HEK293T (cell line): Measurements from ENCODE around the gene DRC1.

Source experiments
- BHLHE40 ChIP-seq: fragments of 450-650 bp; IDR thresholded peaks from 2 replicates; pipeline ENCODE4 v1.6.1; 2016; ENCODE audit warnings: mild to moderate bottlenecking, moderate library complexity, borderline replicate concordance
- ELF4 ChIP-seq: fragments of 450-650 bp; IDR thresholded peaks from 2 replicates; pipeline ENCODE4 v1.6.1; 2017; ENCODE audit warnings: antibody characterized with exemption
- L3MBTL2 ChIP-seq: fragments of 450-650 bp; conservative IDR thresholded peaks from 2 replicates; pipeline ENCODE4 v1.6.1; 2016; ENCODE audit warnings: mild to moderate bottlenecking
- NFRKB ChIP-seq: fragments of 450-650 bp; IDR thresholded peaks from 2 replicates; pipeline ENCODE4 v1.6.1; 2016; ENCODE audit warnings: mild to moderate bottlenecking, moderate library complexity
- SP1 ChIP-seq: fragments of 450-650 bp; IDR thresholded peaks from 2 replicates; pipeline ENCODE4 v1.6.1; 2017
- TARDBP ChIP-seq: fragments of 450-650 bp; IDR thresholded peaks from 2 replicates; pipeline ENCODE4 v1.6.1; 2016

DNA sequence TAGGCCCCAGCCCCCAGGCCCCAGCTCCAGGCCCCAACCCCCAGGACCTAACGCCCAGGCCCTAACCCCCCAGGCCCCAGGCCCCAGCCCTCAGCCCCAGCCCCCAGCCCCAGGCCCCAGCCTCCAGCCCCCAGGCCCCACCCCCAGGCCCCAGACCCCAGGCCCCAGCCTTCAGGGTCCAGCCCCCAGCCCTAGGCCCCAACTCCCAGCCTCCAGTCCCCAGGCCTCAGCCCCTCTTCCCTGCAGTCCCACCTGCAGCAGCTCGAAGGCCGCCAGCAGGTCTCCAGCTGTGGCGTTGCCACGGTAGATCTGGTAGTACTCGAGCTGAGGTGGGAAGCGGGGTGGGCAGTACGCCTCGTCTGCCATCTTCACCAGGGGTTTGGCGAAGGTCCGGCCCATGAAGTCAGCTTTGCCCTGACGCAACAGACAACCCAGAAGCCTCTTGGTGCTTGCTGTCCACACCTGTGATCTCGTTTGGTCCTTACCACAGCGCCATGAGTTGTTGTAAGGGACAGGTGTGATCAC lies 72.6 kb downstream of the DRC1 start:
- TF ChIP-seq BHLHE40 (no peak), TARDBP (no peak), L3MBTL2 (no peak), ELF4 (no peak), SP1 (no peak), NFRKB (no peak)
